DMS 273 treated with DMSO at 0.1 percent for 48 hours (cell line): Measurements from ENCODE around the gene VWA2.

Experiments
- DNase-seq: peaks from one replicate; lab custom pipeline; 2025; lab: John Stamatoyannopoulos, UW

VWA2 gene

DNA sequence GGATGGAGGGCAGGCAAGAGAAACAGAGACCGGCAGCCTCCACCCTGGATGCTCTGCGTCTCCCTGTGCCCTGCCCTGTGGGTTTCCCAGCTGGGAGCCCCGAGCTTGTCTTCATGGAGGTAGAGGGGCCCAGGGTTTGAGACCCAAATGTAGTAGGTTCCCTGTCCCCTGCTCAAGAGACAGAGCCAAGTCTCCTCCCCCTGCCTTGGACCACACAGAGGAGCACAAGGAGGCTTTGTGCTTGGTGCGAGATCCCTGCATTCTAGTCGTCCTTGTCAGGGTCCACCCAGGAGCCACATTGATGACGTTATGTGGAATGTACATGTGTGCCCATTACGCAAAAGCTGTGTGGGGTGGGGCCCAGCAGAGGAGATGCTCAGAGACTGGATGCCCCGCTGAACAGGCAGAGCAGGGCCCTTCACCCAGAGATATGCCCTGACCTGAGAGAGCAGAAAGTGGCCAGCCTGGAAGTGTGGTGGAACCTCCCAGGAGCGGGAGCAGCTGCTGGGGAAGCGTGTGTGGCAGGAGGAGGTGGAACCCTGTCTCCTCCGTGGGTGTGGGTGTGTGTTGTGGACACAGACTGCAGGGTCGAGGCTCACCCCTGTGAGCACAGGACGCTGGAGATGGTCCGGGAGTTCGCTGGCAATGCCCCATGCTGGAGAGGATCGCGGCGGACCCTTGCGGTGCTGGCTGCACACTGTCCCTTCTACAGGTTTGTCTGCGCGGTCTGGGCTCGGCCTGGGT, 39.3 kb downstream of the VWA2 start:
- DNase-seq = no peak

DNA sequence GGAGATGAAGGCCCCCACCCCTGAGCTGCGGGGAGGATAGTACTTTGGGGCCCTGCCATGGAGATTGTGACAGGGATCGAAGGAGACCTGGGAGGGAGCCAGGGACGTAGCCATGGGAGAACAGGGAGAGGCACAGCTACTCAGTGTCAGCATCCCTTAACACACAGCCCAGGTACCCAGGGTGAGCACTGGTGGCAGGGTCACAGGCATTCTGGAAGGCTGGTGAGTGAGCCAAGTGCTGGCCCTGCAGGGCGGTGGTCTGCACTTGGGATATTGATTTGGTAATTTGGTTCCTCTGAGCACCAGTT, 39.8 kb downstream of the VWA2 start:
- no peak for DNase-seq

DNA sequence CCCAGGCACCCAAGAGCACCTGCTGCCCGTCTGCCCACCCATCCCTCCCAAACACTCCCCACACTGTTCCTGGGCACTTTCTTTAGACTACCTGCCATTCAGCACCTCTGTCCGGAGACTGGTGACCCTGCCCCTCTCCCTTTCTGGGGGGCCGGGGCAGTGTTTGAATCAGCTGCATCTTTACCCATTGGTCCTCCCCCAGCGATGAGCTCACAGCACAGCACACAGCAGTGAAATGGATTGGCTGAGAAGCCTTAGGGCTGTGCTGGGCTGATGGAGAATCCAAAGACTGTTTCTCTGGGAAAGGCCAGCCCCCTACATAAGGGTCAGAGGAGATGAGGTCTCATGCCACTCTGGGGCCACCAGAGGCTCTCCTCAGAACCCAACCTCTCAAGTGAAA, 40.2 kb downstream of the VWA2 start:
- no peak for DNase-seq

DNA sequence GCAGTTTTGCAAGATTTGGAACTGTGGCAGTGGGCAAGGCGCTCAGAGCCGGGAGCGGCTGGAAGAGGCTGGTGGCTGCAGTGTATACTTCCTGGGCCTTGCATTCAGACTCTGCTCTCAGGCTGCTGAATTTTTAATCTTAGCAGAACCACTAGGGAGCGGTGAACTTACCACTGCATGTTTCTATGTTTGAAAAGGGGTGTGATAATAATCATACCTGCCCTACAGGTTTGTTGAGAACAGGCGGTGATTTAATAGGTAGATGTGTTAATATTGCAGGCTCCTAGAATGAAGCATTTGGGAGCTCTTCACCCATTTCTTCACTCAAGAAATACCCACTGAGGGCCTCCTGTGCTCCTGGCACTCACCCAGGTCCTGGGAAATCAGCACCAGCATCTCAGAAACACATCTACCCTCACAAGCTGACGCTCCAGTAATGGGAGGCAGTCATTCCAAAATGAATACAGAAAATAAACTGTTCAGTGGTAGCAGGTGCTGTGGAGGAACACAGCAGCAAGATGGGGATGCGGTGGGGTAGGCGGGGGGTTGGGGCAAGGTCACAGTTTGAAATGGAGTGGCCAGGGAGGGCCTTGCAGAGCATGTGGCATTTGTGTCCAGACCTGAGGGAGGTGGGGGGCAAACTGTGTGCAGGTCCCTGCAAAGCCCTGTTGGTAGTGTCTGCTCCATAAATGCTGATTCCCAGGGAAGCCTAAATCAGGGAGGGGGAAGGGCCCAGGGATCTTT, 41.0 kb downstream of the VWA2 start:
- DNase-seq = no peak

DNA sequence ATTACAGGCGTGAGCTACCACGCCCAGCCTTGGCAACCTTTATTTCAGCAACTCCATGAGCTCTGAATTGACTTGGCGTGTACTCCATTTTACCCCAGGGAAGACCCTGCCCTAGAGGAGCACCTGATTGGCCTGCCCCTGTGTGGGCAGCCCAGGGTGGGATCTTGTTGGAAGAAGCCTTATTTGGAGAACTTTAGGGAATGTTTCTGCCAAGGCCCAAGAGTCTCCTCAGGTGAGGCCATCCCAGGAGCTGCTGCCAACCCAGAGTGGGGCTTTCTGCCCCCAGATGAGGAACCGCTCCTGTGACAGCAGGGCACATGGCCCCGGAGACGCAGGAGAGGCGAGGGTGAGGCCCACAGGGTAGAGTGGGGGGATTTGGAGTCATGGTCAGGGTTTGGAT, 42.0 kb downstream of the VWA2 start:
- DNase-seq = no peak

DNA sequence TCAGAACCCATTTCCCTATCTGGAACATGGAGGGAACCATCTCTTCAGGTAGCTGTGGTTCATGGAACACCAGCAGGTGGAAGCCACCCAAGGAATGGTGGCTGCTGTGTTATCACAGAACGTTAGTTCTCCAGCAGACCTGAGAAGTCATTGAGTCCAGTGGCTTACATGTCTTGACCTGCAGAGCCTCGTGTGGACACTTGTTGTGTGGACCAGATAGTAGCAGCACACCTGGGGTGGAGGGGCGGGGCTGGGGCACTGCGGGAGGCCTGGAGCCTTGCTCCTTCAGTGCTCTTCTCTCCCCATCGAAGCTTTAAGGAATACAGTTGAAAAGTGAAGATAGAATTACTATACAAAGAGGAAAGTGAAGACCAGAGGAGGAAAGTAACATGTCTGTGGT, 42.4 kb downstream of the VWA2 start:
- no peak for DNase-seq

DNA sequence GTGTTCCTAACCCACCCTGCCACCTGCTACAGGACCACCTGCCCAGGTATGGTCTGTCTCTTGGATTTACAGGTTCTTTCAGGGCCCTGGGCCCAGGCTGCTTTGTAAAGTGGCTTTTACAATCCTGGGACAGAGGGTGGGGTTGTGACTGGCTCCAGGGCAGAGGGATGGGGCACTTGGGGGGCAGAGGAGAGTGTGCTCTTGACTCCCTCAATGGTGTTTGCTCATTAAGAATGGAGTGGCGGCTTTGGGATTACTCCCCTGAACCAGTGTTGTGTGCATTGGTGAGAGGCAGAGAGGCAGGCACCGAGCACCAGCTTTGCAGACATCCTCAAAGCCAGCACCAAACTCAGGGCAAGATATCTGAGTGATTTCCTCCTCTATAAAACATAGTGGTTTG, 43.5 kb downstream of the VWA2 start:
- no peak for DNase-seq

DNA sequence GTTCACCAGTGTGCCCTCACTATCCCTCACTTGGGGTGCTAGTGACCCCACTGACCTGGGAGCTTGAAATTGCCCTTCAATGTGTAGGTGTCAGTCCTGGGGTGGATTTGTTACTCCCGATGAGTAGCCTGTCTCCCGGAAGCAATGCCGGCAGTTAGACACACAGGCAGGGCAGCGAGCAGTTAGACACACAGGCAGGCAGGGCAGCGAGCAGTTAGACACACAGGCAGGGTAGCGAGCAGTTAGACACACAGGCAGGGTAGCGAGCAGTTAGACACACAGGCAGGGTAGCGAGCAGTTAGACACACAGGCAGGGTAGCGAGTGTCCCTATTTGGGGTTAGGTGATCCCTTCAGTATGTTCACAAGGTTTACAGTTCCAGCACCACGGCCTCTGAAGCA, 44.0 kb downstream of the VWA2 start:
- DNase-seq = no peak

DNA sequence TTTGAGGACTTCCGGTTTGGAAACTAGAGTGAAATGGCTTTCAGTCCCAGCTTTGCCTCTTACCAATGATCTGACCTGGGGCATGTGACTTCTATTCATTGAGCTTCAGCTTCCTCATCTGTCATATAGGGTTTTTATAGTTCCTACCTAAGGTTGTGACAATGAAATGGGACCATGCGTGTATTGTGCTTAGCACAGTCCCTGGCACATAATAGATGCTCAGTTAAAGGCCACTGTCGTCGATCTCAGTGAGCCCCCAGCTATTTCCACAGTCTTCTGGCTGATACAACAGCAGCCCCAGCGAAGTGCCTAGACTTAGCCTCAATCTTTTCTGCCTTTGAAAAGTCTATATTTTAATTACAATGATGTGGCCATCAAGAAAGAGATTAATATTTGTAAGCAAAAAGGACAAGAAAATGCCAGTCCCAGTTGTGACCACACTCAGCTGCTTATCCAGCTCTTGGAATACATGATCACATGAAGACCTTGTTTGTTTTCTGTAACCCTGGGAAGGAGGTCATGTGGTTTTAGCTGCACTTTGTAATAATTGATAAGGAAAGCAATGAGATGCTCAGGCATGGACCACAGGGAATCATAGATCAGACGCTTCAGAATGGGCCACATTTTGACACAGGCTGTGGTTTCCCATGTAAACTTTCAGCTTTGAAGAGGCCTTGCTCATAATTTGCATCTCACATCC, 44.6 kb downstream of the VWA2 start:
- no peak for DNase-seq

DNA sequence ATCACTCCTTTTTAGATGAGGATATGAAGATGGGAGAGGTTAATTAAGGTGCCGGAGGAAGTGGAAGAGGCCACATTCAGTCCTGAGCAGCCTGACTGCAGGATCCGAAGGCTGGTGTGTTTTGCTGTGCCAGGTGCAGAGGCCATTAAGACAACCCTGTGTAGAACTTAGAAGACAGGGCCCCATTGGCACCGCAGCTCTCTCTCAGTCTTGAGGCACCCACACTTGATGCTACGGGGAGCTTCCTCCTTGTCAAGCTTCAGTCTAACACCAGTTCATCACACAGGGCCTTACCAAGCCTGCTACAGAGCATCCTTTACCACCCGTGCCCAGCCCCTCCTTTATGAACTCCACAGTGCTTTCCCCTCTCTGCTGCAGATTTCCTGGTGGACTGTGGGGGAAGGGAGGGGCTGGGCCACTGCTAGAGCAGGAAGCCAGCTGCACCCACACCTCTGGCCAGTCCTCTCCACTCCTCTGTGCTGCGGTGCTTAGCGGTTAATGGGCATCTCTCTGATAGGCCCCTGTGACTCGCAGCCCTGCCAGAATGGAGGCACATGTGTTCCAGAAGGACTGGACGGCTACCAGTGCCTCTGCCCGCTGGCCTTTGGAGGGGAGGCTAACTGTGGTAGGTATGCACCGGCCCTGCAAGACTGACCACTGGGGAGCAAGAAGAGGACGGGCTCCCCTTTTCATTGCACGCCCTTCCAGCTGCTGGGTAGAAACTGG, 45.5 kb downstream of the VWA2 start:
- no peak for DNase-seq

DNA sequence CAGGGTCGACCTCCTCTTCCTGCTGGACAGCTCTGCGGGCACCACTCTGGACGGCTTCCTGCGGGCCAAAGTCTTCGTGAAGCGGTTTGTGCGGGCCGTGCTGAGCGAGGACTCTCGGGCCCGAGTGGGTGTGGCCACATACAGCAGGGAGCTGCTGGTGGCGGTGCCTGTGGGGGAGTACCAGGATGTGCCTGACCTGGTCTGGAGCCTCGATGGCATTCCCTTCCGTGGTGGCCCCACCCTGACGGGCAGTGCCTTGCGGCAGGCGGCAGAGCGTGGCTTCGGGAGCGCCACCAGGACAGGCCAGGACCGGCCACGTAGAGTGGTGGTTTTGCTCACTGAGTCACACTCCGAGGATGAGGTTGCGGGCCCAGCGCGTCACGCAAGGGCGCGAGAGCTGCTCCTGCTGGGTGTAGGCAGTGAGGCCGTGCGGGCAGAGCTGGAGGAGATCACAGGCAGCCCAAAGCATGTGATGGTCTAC, 46.9 kb downstream of the VWA2 start:
- no peak for DNase-seq

DNA sequence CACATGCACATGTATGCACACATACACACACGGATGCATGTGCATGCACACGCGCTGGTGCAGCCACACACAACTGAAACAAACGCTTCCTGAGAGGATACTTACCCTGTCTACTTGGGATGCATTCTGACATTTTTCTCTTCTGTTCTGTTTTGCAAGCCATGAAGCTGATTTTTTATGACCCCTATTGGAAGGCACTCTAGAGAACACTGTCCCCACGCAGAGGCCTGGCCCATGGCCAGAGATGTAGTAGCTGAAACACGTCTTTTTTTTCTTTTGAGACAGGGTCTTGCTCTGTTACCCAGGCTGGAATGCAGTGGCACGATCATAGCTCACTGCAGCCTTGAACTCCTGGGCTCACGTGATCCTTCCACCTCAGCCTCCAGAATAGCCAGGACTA, 47.9 kb downstream of the VWA2 start:
- no peak for DNase-seq

DNA sequence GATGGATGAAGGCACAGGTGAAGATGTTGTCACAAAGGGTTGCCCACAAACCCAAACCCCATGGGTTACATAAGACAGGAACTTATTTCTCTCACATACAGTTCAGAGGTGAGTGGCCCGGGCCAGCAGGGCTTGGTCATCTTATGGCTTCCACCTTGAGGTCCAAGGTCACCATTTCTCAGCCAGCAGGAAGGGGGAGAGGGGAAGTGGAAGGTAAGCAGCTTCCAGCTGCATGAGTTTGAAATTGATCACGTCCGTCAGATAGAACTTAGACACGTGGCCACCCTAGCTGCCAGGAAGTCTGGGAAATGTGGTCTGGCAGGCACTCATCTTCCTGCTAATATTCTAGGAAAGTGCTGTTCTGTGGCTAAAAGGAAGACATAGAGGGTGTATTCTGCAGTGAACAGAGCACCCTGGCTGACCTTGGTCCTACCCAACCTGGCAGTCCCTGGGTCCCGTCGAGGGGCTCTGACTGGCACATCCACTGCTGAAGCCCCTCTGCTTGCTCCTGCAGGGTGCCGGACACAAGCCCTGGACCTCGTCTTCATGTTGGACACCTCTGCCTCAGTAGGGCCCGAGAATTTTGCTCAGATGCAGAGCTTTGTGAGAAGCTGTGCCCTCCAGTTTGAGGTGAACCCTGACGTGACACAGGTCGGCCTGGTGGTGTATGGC, 49.5 kb downstream of the VWA2 start:
- DNase-seq = no peak

DNA sequence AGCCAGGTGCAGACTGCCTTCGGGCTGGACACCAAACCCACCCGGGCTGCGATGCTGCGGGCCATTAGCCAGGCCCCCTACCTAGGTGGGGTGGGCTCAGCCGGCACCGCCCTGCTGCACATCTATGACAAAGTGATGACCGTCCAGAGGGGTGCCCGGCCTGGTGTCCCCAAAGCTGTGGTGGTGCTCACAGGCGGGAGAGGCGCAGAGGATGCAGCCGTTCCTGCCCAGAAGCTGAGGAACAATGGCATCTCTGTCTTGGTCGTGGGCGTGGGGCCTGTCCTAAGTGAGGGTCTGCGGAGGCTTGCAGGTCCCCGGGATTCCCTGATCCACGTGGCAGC, 50.0 kb downstream of the VWA2 start:
- DNase-seq = no peak

DNA sequence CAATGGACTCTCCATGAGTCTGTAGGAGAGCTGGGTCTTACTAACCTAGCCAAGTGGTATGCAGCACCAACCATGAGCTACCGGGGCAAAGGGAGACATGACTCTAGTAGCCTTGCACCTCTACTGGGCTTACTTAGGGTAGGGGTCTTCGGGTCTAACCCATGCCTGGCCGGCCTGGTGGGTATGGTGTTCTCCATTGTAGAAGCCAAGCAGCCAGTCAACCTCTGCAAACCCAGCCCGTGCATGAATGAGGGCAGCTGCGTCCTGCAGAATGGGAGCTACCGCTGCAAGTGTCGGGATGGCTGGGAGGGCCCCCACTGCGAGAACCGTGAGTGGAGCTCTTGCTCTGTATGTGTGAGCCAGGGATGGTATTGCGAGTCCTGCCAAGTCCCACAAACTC, 51.0 kb downstream of the VWA2 start:
- DNase-seq = no peak

DNA sequence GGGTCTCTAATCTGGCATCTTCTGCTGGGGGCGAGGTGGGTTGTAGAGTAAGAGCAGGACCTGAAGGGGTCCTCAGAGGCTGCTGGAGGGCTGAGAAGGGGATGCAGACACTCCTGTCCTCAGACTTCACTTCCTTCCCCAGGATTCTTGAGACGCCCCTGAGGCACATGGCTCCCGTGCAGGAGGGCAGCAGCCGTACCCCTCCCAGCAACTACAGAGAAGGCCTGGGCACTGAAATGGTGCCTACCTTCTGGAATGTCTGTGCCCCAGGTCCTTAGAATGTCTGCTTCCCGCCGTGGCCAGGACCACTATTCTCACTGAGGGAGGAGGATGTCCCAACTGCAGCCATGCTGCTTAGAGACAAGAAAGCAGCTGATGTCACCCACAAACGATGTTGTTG, 52.0 kb downstream of the VWA2 start:
- no peak for DNase-seq

DNA sequence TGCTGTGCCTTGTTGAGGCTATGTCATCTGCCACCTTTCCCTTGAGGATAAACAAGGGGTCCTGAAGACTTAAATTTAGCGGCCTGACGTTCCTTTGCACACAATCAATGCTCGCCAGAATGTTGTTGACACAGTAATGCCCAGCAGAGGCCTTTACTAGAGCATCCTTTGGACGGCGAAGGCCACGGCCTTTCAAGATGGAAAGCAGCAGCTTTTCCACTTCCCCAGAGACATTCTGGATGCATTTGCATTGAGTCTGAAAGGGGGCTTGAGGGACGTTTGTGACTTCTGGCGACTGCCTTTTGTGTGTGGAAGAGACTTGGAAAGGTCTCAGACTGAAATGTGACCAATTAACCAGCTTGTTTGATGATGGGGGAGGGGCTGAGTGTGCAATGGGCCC, 52.5 kb downstream of the VWA2 start:
- DNase-seq = no peak

DNA sequence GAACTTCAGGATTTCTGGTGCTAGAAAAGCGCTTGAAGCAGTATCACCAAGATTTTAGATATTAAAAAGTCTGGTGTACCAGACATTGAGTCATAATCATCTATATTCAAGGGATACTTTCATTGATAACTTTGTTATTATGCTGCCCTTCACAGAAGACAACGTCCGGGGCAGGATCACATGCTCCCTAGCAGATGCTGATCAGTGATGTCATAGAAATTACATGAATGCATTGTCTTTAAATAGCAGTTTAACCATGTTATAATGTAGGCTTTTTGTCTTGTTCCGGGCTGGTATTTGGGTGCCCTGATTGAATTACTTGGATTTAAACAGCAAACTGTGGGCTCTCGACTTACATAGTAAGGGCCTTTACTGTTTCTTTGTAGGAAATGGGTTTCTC, 54.0 kb downstream of the VWA2 start:
- no peak for DNase-seq

DNA sequence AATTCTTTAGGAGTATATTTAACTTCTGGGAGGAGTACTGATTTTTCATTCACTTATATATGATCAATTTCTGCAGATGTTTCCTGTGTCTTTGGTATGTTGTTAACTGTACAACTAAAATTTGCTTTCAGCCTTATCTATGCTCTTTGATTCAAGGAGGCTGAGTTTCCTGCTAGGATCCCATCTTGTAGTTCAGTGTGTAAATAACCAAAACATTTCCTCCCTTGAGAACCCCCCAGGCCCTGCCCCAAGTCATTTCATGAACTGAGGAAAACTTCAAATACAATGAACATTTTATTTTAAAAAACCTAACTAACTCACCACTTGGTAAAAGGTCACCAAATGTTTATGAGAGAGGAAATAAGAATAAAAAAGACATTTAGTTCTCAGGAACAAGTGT, 55.5 kb downstream of the VWA2 start:
- no peak for DNase-seq

DNA sequence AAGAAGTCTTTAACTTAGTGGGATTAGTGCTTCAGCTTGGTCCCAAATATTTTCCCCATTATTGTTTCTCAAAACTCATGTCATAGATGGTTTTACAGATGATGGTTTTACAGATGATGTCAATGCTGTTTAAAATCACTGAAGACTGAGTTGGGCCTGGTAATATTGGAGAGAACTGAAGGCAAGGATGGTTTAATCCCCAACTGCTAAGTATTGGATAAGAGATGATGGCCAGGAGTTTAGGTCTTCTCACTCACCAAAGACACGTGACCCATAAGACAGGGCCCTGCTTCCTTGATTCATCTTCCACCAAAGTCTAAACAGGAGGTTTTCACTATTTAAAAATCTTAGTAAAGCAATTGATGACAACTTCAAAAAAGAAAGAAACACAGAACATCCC, 56.3 kb downstream of the VWA2 start:
- no peak for DNase-seq

DNA sequence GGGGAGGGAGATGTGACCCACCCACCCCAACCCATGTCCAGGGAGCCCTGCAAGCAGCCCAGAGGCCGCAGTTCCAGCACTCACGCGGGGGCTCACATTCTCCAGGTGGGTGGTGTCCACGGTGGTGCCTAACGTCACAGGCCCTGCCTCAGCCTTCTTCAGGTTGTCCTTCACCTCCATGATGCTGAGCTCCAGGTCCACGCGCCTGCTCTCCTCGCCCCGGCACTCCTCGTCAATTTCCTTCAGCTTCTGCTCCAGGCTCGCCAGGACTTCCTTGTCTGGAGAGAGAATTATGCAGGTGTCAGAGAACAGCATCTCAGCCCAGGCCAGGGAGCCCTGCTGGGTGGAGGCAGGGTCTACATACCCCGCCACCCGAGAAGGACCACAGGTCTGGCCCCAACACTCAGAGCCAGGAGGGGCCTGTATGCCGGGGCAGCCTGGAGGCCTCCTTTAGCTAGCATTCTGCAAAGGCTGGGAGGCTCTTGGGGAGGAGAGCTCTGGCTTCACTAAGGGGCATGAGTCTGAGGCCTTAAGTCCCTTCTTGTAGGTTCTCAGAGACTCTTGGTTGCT, 58.2 kb downstream of the VWA2 start:
- DNase-seq = no peak
